GM21576 (cell line): ENCODE data around the gene C17orf58.
"Not testable (repeated sequence)": the region's sequence is repeated elsewhere in the genome, so short reads cannot be mapped to it uniquely, and the experiment has no call there.

Experiments
- ATAC-seq: cut with Tn5 transposase; IDR thresholded peaks from one replicate; pipeline ENCODE4 v1.9.1; 2021; ENCODE audit warnings: mild to moderate bottlenecking, moderate library complexity; ENCODE audit not compliant: unreplicated experiment

C17orf58 gene

DNA sequence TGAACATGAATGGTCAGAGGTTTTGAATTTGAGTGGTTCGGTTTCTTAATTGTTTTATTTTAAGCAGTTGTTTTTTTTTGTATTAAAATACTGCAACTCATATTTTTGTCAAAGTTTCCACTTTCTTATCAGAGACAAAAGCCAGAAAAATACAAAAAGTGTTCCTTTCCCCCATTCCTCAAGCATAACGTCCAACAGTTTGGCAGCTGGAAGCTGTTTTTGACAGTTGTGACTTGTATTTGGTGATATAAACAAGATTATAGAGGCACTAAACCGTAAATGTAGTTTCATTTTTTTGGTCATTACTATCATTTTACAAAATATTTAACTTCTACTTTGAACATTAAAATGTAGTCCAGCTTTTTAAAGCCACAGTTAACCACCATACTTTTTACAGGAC is 36.0 kb downstream of the C17orf58 start:
- not testable (repeated sequence) for ATAC-seq

DNA sequence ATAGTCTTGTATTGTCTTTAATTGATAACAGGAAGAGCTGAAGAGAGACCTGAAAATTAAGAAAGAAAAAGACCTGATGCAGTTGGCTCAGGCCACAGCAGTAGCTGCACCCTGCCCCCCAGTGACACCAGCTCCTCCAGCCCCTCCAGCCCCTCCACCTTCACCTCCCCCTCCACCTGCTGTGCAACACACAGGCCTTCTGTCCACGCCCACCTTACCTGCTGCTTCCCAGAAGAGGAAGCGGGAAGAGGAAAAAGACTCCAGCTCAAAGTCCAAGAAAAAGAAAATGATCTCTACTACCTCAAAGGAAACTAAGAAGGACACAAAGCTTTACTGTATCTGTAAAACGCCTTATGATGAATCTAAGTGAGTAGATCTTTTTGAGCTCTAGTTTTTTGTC is 36.8 kb downstream of the C17orf58 start:
- ATAC-seq, result no peak

DNA sequence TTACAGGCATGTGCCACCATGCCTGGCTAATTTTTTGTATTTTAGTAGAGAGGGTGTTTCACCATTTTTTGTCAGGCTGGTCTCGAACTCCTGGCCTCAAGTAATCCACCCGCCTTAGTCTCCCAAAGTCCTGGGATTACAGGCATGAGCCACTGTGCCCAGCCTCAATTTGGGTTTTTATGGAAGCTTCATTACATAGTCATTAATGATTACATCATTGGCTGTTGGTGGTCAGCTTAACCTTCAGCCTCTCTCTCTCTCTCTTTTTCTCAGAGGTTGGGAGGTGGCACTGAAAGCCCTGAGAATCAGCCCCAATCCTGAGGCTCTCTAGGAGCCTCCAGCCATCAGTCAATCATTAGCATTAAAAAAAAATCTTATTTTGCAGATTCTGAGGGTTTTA is 45.3 kb downstream of the C17orf58 start:
- ATAC-seq, result no peak

DNA sequence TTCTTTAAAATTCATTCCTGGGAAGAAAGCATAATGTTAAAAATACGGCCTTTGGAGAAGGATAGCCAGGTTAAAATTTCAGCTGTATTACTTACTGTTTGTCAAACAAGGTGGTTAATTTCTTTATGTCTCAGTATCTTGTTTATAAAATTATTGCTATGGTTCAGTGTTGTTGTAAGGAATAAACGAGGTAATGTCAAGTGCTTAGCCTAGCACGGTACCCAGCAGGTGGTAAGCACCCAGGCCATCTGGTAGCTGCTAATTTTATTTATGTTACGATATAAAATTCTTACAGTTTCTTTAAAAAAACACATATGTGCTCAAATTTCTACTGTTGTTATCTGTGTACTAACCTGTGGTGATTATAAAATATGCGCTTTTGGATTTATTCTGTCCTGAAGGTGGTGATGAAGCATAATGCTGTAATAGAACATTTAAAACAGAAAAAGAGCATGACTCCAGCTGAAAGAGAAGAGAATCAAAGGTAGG is 48.9 kb downstream of the C17orf58 start:
- no peak for ATAC-seq

DNA sequence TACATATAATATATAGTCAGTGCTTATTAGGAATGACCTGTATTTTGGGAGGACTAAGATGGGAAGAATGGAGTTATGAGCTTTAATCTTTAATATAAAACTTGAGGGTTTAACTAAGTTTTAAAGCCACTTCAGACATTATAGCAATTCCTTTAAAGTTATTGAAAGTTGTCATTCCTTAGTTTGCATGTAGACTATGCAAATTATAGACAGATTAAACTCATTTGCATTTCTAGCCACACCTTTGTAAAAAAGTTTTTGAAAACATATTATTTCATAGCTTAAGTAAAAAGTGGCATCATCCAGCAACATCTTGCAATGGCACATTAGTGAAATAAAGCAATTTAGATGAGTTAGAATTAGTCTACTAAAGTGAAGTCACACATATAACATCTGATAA is 49.8 kb downstream of the C17orf58 start:
- ATAC-seq, result no peak

DNA sequence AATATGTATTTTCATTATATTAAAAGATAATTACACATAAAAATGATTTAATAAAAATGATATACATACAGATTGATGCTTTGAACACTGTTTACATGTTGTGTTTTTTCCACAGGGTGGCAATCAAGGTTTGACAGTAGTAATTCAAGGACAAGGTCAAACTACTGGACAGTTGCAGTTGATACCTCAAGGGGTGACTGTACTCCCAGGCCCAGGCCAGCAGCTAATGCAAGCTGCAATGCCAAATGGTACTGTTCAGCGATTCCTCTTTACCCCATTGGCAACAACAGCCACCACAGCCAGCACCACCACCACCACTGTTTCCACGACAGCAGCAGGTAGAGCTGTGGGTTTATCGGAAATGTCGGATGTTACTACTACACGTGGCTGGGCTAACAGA is 52.2 kb downstream of the C17orf58 start:
- ATAC-seq, result no peak

DNA sequence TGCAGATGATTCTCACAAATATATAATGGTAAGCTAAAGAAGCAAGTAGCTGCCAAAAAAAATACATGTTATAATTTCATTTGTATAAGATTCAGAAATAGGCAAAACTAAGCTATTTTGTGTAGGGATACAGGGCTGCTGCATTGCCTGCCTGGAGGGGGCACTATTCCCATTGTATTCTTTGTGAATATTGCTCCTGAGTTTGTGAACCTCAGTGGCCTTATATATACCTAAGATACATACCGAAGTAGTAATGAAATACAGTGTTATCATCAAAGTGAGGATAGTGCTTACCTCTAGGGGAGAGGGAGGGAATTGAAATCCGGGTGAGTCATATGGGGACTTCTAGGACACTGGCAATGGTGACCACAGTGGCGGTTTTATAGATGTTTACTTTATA is 53.5 kb downstream of the C17orf58 start:
- ATAC-seq, result no peak
